Vagina (tissue), 2 donors: ENCODE data around the gene AAMDC.

Experiments
- POLR2A ChIP-seq, 2 donors: fragments of 450-650 bp; IDR thresholded peaks; one replicate each; pipeline ENCODE4 v1.6.1; 2017; ENCODE audit warnings: antibody characterized with exemption in 2 of 2, mild to moderate bottlenecking in 2 of 2, moderate library complexity in 2 of 2
- POLR2AphosphoS5 ChIP-seq, 2 donors: sonication (generic); formaldehyde crosslinking; IDR thresholded peaks; one replicate each; pipeline ENCODE4 v1.9.0; 2017; ENCODE audit warnings: antibody characterized with exemption in 2 of 2, mild to moderate bottlenecking in 2 of 2, low read depth in 1 of 2; ENCODE audit not compliant: insufficient read depth in 1 of 2
- TF ChIP-seq, protein P1 (sequence below), 3 experiments: fragments of 450-650 bp in 2 of 3; fragments of 200-600 bp in 1 of 3; sonication (generic) in 1 of 3; IDR thresholded peaks; one replicate each; pipeline ENCODE4 v1.5.1; 2017 to 2019; ENCODE audit warnings: antibody characterized with exemption in 3 of 3, mild to moderate bottlenecking in 2 of 3, moderate library complexity in 2 of 3

DNA sequence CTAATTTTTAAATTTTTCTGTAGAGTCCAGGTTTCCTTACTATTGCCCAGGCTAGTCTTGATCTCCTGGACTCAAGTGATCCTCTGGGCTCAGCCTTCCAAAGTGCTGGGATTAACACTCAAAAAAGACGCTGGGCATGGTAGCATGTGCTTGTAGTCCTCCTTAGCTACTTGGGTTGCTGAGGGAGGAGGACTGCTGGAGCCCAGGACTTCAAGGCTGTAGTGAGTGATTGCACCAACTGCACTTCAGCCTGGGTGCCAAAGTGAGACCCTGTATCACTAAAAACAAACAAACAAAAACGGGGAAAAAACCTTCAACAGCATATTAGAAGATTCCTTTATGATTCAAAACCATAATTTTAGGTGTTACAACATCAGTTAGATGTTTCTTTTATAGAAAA is 45.0 kb upstream of the AAMDC start:
- TF ChIP-seq POLR2AphosphoS5 (IDR thresholded peaks at IDR 0.05; ENCODE audit: insufficient read depth in 1 of 2, low read depth in 1 of 2) (no peak), POLR2A (IDR thresholded peaks at IDR 0.05) (no peak)
- TF ChIP-seq, protein P1, sequence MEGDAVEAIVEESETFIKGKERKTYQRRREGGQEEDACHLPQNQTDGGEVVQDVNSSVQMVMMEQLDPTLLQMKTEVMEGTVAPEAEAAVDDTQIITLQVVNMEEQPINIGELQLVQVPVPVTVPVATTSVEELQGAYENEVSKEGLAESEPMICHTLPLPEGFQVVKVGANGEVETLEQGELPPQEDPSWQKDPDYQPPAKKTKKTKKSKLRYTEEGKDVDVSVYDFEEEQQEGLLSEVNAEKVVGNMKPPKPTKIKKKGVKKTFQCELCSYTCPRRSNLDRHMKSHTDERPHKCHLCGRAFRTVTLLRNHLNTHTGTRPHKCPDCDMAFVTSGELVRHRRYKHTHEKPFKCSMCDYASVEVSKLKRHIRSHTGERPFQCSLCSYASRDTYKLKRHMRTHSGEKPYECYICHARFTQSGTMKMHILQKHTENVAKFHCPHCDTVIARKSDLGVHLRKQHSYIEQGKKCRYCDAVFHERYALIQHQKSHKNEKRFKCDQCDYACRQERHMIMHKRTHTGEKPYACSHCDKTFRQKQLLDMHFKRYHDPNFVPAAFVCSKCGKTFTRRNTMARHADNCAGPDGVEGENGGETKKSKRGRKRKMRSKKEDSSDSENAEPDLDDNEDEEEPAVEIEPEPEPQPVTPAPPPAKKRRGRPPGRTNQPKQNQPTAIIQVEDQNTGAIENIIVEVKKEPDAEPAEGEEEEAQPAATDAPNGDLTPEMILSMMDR (IDR thresholded peaks at IDR 0.05), result no peak
